HuH-7 (cell line): ENCODE data around the gene CACNA2D1.

Source experiments
- DNase-seq: peaks from one replicate; pipeline ENCODE4 v3.0.0; 2011; ENCODE audit warnings: low spot score

Gene CACNA2D1

GRCh38 chr7:82226191-82226590, 217.4 kb downstream of the CACNA2D1 start:
- DNase-seq = no peak

- DNase-seq = no peak
Observed at GRCh38 chr7:82224529-82224928, 219.0 kb downstream of the CACNA2D1 start.

- DNase-seq = no peak
Observed at GRCh38 chr7:82223580-82223979, 220.0 kb downstream of the CACNA2D1 start.

GRCh38 chr7:82221152-82221674, 222.4 kb downstream of the CACNA2D1 start:
- no peak for DNase-seq

- no peak for DNase-seq
Observed at GRCh38 chr7:82212466-82212865, 231.1 kb downstream of the CACNA2D1 start.

- no peak for DNase-seq
Observed at GRCh38 chr7:82211333-82211732, 232.2 kb downstream of the CACNA2D1 start.

GRCh38 chr7:82210416-82211184, 233.0 kb downstream of the CACNA2D1 start:
- DNase-seq = no peak

- DNase-seq = no peak
Observed at GRCh38 chr7:82209179-82209747, 234.3 kb downstream of the CACNA2D1 start.

GRCh38 chr7:82204694-82205093, 238.9 kb downstream of the CACNA2D1 start:
- DNase-seq = no peak

GRCh38 chr7:82202965-82203364, 240.6 kb downstream of the CACNA2D1 start:
- DNase-seq = no peak

GRCh38 chr7:82202107-82202506, 241.5 kb downstream of the CACNA2D1 start:
- DNase-seq = no peak

GRCh38 chr7:82200601-82201000, 243.0 kb downstream of the CACNA2D1 start:
- no peak for DNase-seq

- DNase-seq = no peak
Observed at GRCh38 chr7:82194016-82194643, 249.4 kb downstream of the CACNA2D1 start.

- DNase-seq = no peak
Observed at GRCh38 chr7:82188636-82189035, 254.9 kb downstream of the CACNA2D1 start.

- no peak for DNase-seq
Observed at GRCh38 chr7:82185443-82185842, 258.1 kb downstream of the CACNA2D1 start.

- no peak for DNase-seq
Observed at GRCh38 chr7:82183634-82184033, 259.9 kb downstream of the CACNA2D1 start.

- DNase-seq = no peak
Observed at GRCh38 chr7:82179311-82179710, 264.3 kb downstream of the CACNA2D1 start.

- no peak for DNase-seq
Observed at GRCh38 chr7:82175319-82175718, 268.3 kb downstream of the CACNA2D1 start.

GRCh38 chr7:82173400-82174021, 270.1 kb downstream of the CACNA2D1 start:
- no peak for DNase-seq

GRCh38 chr7:82172881-82173280, 270.7 kb downstream of the CACNA2D1 start:
- DNase-seq = no peak

- no peak for DNase-seq
Observed at GRCh38 chr7:82172017-82172416, 271.6 kb downstream of the CACNA2D1 start.

GRCh38 chr7:82167558-82168314, 275.8 kb downstream of the CACNA2D1 start:
- no peak for DNase-seq
